HUES64 (cell line): ENCODE measurements around the gene MRPL23.

Experiments
- H3K27ac ChIP-seq: 2 replicates; pipeline ENCODE4 v1.7.0; 2013; ENCODE audit warnings: low read depth, low read length, inconsistent platforms
- H3K27me3 ChIP-seq: 2 replicates; pipeline ENCODE4 v1.6.1; 2013; ENCODE audit warnings: mild to moderate bottlenecking, low read length; ENCODE audit not compliant: insufficient read depth
- H3K36me3 ChIP-seq: 2 replicates; pipeline ENCODE4 v1.6.1; 2013; ENCODE audit warnings: mild to moderate bottlenecking, low read length; ENCODE audit not compliant: insufficient read depth
- H3K4me1 ChIP-seq: 2 replicates; pipeline ENCODE4 v1.6.1; 2013; ENCODE audit warnings: mild to moderate bottlenecking, low read length, moderate library complexity; ENCODE audit not compliant: insufficient read depth
- H3K4me3 ChIP-seq: 2 replicates; pipeline ENCODE4 v1.5.1; 2013; ENCODE audit warnings: mild to moderate bottlenecking, low read length, moderate library complexity
- H3K9ac ChIP-seq: 2 replicates; pipeline ENCODE4 v1.6.1; 2013; ENCODE audit warnings: mild to moderate bottlenecking, low read depth, low read length
- H3K9me3 ChIP-seq: 2 replicates; pipeline ENCODE4 v1.6.1; 2013; ENCODE audit warnings: low read depth, low read length; ENCODE audit not compliant: insufficient read depth
- WGBS: fragments of 150-250, 120-280 bp; methylation state at CpG from one replicate; pipeline ENCODE4 v1.1.7; 2013; ENCODE audit warnings: missing lambda C conversion rate; 5-methylcytosine and 5-hydroxymethylcytosine counted together

MRPL23 gene

DNA sequence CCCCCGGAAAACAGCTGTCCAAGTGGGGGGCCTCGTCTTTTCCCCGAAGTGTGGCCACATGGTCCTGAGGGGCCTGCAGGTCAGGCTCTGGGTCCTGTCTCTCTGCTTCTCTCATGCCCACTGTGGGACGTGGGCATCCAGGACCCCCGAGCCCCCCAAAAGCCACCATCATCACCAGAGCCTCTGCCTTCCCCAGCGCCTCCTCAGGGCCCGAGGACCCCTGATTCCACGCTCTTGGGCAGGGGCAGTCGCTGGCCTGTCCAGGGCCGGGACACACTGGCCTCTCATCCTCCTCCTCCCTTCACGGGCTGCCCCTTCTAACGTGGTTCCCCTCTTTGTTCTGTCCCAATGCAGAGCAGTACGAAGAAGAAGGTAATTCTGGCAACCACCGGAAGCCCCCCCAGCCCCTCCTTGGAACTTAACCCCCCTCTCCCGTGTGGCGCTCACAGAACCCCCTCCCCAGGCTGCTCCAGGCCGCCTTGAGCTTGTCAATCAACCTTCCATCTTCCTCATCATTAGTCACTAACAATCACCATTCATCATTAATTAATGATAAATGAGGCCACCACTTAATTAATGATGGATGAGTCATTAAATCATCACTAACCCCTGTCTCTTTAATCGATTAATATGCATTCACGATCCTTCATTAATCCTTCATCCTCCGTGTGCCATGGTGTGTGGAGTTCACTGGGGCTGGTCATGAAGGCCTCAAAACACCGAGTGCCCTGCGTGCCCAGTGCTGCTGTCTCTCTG, 23.8 kb upstream of the MRPL23 start:
- Histone ChIP-seq H3K4me3 (no peak overlapping the region), H3K4me1 (no peaks in the 10 kb centered on the region), H3K27ac (no peak overlapping the region), H3K36me3 (no peaks in the 10 kb centered on the region), H3K27me3 (no peaks in the 10 kb centered on the region), H3K9me3 (no peaks in the 10 kb centered on the region), H3K9ac (no peak overlapping the region)
- WGBS, result 91% methylated on average over 22 of the region's 22 CpGs

DNA sequence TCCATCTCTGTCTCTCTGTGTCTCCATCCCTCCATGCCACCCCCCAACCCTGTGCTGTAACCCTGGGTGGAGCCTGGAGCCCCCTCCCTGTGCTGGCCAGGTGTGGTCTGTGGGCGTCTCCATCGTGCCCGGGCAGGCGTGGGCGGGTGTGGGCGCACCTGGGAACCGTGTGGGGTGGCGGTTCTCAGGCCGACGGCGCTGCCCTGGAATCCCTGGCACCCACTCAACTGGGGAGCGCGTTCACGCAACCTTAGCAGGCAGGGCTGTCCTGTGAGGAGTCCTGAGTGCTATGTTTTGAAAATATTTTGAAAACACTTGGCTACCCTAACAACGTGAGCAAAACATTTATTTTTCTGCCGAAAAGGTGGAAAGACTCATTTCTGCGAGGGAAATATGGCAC, 23.0 kb upstream of the MRPL23 start:
- Histone ChIP-seq H3K9ac (no peak overlapping the region), H3K27ac (no peak overlapping the region), H3K9me3 (no peaks in the 10 kb centered on the region), H3K36me3 (no peaks in the 10 kb centered on the region), H3K4me1 (no peaks in the 10 kb centered on the region), H3K27me3 (no peaks in the 10 kb centered on the region), H3K4me3 (no peak overlapping the region)
- 94% methylated on average over 17 of the region's 17 CpGs for WGBS

DNA sequence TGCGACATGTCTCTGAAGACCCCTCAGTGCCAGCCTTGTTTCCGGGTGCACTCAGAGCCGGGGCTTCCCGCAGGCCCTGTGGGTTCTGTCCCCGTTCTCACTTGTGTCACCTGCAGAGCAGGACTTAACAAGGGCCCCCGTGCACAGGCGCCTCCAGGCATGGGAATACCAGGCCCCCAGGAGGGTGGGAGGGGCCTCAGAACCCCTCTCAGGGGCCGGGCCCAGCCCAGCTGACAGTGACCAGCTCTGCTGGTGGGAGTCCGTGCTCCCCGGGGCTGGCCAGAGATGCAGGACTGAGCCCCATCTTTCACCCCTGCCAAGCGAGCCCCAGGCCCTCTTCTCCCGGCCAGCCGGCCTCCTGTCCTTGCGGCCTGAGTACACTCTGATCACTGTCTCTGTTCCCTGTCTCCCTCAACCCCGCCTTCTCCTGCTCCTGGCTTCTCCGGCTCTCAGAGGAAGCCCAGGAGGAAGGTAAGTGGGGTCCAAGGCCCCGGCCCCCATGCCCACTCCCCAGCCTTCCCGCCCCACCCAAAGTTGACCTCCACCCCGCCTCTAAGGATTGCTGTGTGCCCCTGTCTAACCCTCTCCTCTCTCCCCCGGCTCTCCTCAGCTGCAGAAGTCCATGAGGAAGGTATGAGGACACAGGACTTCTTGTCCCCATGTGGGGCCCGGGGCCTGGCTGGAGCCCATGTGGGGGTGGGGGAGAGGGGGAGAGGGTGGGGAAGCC, 22.3 kb upstream of the MRPL23 start:
- WGBS, result 82% methylated on average over 20 of the region's 21 CpGs
- H3K4me1 ChIP-seq, result no peaks in the 10 kb centered on the region
- H3K27ac ChIP-seq, result no peak overlapping the region
- no peak overlapping the region for H3K9ac ChIP-seq
- H3K36me3 ChIP-seq, result no peaks in the 10 kb centered on the region
- H3K9me3 ChIP-seq, result no peaks in the 10 kb centered on the region
- H3K4me3 ChIP-seq, result no peak overlapping the region
- H3K27me3 ChIP-seq, result no peaks in the 10 kb centered on the region

DNA sequence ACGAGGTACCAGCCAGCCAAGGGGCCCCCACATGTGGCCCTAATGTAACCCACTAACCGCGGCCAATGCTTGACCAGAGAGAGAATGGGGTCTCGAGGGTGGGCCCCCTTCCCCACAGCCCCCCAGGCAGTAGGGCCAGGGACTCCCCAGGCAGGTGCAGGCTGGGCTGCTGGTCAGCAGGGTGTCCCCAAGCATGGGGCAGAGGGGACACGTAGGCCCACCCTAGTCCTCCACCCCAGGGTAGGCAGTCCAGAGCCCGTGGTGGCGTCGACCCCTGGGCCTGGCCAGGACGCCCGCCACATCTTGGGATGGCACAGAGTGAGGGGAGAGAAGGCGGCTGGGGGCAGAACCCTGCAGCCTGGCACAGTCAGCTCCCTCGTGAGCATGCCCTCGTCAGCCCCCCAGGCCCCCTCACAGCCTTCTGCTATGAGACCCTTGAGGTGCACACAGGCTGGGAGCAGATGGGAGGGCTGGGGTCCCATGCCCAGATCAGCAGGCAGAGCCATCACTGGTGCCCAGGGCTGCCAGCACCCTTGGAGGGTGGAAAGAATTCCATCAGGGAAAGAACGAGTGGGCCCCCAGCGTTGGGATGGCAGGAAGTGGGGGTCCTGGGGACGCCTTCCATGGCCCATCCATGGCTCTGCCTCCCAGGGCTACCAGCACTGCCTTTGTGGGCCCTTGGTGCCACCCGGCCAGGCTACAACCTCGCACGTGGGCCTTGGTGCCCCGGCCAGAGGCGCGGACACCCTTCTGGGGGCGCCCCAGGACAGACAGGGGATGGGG, 21.6 kb upstream of the MRPL23 start:
- no peaks in the 10 kb centered on the region for H3K27me3 ChIP-seq
- H3K27ac ChIP-seq, result no peak overlapping the region
- no peaks in the 10 kb centered on the region for H3K9me3 ChIP-seq
- no peaks in the 10 kb centered on the region for H3K36me3 ChIP-seq
- no peak overlapping the region for H3K4me3 ChIP-seq
- 94% methylated on average over 23 of the region's 23 CpGs for WGBS
- no peaks in the 10 kb centered on the region for H3K4me1 ChIP-seq
- no peak overlapping the region for H3K9ac ChIP-seq

DNA sequence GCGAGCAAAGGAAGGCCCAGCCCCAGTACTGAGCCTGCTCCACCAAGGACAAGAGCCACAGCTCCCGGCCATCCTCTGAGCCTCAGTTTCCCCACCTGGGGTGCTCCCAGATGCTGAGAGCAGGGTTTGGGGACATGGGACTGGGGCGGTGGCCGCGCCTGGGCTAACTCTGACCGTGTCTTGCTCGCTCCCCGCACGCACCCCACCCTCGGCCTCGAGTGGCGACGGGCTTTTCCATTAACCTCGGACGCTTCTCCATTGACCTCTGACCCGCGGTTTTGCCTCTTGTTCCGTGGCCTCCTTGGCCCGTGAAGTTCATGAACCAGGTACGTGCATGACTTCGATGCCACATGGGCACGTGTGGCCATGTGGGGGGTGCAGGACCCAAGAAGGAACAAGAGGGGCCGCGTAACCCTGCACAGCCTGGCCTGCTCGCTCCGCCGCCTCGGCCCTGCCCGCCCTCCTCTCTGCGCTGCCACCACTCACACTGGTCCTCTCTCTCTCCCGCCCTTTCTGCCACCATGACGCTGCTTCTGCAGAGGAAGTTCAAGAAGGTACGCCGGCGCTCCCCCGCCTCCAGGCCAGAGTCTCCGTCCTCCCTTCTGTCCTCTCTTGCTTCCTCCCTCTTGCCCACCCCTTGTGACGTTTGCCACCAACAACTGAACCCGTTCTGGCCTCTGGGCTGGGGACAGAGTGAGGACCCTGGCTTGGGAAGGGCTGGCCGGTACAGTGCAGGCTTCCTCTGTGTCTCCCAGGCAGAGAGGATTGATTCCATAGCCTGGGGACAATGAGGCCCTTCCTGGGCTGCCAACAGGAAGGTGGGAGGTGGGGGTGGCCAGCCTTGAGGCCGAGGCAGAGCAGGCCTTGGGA, 20.7 kb upstream of the MRPL23 start:
- H3K36me3 ChIP-seq, result no peaks in the 10 kb centered on the region
- no peaks in the 10 kb centered on the region for H3K9me3 ChIP-seq
- no peak overlapping the region for H3K27ac ChIP-seq
- no peak overlapping the region for H3K4me3 ChIP-seq
- no peaks in the 10 kb centered on the region for H3K4me1 ChIP-seq
- H3K9ac ChIP-seq, result no peak overlapping the region
- no peaks in the 10 kb centered on the region for H3K27me3 ChIP-seq
- WGBS, result 93% methylated on average over 41 of the region's 41 CpGs

DNA sequence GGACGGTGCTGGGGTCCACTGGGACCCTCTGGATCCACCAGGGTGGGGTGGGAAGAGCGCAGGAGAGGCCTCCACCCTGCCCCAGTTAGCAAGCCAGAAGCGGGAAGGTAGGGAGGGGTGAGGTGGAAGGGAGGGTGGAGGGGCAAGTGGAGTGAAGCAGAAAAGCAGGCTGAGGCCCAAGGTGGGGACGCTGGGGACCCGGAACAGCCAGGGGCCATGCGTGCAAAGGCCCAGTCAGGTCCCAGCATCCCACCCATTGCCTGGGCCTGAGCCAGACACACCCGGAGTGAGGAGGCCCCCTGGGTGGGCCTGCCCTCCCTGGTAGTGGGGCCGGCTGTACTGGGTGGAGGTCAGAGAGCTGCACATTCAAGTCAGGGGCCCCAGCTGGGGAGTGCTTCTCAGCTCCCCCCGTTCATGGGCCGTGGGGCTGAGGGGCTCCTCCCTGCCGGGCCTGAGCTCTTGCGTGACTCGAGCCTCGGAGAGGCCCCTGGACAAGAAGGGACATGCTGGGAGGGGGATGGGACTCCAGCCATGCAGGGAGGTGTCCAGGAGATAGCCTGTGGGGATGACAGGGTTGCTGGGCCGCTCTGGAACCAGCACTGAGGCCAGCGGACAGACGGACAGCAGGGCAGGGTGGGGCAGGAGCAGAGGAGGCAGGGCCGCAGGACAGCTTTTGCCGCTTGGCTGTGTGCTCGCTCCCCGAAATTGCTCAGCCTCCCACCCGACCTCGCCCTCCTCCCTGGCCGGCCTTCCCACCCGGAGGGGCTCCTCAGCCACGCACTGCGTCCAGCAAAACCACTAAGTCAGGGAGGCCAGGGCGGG, 19.9 kb upstream of the MRPL23 start:
- Histone ChIP-seq H3K4me3 (no peak overlapping the region), H3K27ac (no peak overlapping the region), H3K27me3 (no peaks in the 10 kb centered on the region), H3K9me3 (no peaks in the 10 kb centered on the region), H3K4me1 (no peaks in the 10 kb centered on the region), H3K9ac (no peak overlapping the region), H3K36me3 (no peaks in the 10 kb centered on the region)
- 87% methylated on average over 28 of the region's 28 CpGs for WGBS

DNA sequence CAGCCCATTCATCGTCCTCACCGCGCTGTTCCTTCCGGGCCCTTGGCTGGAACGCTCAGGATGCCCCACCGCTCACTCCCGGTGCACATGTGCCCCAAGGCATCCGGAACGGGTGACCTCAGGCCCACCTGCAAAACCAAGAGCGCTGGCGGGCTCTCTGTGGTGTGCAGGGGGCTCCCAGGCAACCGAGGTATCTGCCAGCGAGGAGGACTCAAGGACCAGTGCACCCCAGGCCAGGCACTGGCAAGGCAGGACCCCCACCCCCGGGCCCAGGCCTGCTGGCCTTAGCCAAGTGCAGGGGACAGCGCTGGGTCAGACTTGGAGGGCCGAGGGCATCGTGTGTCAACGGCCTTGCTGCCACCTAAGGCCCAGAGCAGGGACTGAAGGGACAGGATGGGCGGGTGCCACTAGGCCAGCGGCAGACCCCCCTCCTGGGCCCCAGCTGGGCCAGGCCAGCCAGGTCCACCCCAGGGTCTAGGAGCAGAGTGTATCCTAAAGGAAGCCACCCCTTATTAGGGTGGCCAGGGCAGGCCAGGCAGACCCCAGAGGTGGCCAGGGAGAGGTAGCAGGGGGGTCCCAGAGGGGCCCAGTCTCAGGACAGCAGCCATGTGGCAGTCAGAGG, 19.2 kb upstream of the MRPL23 start:
- no peaks in the 10 kb centered on the region for H3K27me3 ChIP-seq
- WGBS, result 93% methylated on average over 20 of the region's 20 CpGs

DNA sequence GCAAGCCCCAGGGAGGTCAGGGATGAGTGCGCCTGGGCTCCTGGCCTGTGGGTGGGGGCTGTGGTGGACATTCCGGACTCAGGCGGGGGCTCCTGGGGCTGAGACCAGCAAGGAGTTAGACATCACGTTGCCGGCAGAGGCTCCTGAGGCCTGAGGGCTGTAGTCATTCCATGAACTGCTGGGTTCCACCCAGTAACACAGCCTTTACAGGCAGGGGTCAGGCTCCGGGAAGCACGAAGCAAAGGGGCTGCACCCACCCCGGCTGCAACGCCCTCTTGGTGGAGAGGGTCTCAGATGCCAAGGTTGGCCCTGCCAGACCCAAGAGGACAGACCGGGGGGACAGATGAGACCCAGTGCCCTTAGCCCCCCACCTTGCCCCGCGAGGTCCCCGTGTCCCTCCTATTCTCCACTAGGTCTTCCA, 18.7 kb upstream of the MRPL23 start:
- 92% methylated on average over 13 of the region's 13 CpGs for WGBS
- no peaks in the 10 kb centered on the region for H3K4me1 ChIP-seq
- H3K4me3 ChIP-seq, result no peak overlapping the region
- no peak overlapping the region for H3K27ac ChIP-seq
- H3K9me3 ChIP-seq, result no peaks in the 10 kb centered on the region
- no peak overlapping the region for H3K9ac ChIP-seq
- H3K36me3 ChIP-seq, result no peaks in the 10 kb centered on the region
- no peaks in the 10 kb centered on the region for H3K27me3 ChIP-seq

More for the DNA sequence above, 19.2 kb upstream of the MRPL23 start:
- H3K9ac ChIP-seq, result no peak overlapping the region
- H3K36me3 ChIP-seq, result no peaks in the 10 kb centered on the region
- no peak overlapping the region for H3K27ac ChIP-seq
- no peaks in the 10 kb centered on the region for H3K4me1 ChIP-seq
- no peak overlapping the region for H3K4me3 ChIP-seq
- H3K9me3 ChIP-seq, result no peaks in the 10 kb centered on the region

DNA sequence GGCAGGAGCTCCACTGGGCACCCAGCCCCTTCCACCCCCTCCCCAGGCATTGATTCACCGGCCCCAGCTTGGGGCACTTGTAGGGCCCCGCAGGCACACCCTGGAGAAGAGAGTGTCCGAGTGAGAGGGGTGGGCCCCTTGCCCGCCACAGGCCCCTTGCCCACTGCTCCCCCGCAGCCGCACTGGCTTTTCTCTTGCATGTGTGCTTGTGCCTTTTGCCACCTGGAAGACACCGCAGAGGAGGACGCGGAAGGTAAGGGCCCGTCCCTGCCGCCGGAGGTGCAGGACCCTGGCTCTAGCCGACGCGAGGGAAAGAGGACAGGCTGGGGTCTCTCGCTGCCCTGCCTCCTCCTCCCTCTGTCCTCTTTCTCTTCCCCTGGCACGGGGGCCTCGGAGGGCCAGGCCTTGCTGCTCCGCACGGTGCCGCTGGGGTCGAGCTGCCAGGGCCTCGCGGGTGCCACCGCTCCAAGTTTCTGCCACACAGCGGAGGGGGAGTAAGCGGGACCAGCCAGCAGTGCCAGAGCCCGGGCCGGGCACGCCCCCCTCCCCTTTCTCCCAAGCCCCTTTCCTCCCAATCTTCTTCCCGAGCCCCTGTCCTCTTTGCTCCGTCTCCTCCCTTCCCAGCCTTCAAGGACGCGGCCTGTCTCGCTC, 18.1 kb upstream of the MRPL23 start:
- no peaks in the 10 kb centered on the region for H3K9me3 ChIP-seq
- H3K27me3 ChIP-seq, result no peaks in the 10 kb centered on the region
- WGBS, result 92% methylated on average over 35 of the region's 35 CpGs
- no peaks in the 10 kb centered on the region for H3K36me3 ChIP-seq
- H3K9ac ChIP-seq, result no peak overlapping the region
- H3K27ac ChIP-seq, result no peak overlapping the region
- H3K4me1 ChIP-seq, result no peaks in the 10 kb centered on the region
- no peak overlapping the region for H3K4me3 ChIP-seq
